Mesenchymal stem cell (in vitro differentiated cells and primary cell): ENCODE measurements around the gene ABCC9.

Source experiments
- DNase-seq: peaks from one replicate; pipeline ENCODE4 v3.0.0-alpha.2; 2013
- H2AFZ ChIP-seq: one replicate; pipeline ENCODE4 v1.6.1; 2013; ENCODE audit warnings: low read depth, mild to moderate bottlenecking, control low read depth, inconsistent platforms, low read length, moderate library complexity
- H2AK5ac ChIP-seq: 2 replicates; pipeline ENCODE4 v1.6.1; 2013; ENCODE audit warnings: low read length, moderate library complexity, mild to moderate bottlenecking, inconsistent platforms; ENCODE audit not compliant: severe bottlenecking
- H2BK120ac ChIP-seq: one replicate; pipeline ENCODE4 v1.6.1; 2013; ENCODE audit warnings: low read depth, mild to moderate bottlenecking, inconsistent platforms, low read length, moderate library complexity
- H2BK12ac ChIP-seq, 2 experiments: one replicate each; pipeline ENCODE4 v1.6.1; 2013; ENCODE audit warnings: inconsistent platforms in 2 of 2, low read length in 2 of 2, mild to moderate bottlenecking in 2 of 2, moderate library complexity in 2 of 2, control low read depth in 1 of 2
- H2BK15ac ChIP-seq: one replicate; pipeline ENCODE4 v1.6.1; 2013; ENCODE audit warnings: mild to moderate bottlenecking, low read depth, inconsistent platforms; ENCODE audit not compliant: poor library complexity, severe bottlenecking
- H2BK5ac ChIP-seq: 2 replicates; pipeline ENCODE4 v1.6.1; 2013; ENCODE audit warnings: low read depth, mild to moderate bottlenecking, low read length, control low read depth, inconsistent platforms; ENCODE audit not compliant: poor library complexity, severe bottlenecking
- H3K14ac ChIP-seq, 2 experiments: one replicate each; pipeline ENCODE4 v1.6.1; 2013; ENCODE audit warnings: inconsistent platforms in 2 of 2, low read length in 2 of 2, control low read depth in 1 of 2, mild to moderate bottlenecking in 1 of 2, moderate library complexity in 1 of 2
- H3K18ac ChIP-seq, 2 experiments: one replicate each; pipeline ENCODE4 v1.6.1; 2013; ENCODE audit warnings: inconsistent platforms in 2 of 2, low read length in 2 of 2, control low read depth in 1 of 2, low read depth in 1 of 2, mild to moderate bottlenecking in 1 of 2
- H3K23ac ChIP-seq, 2 experiments: one replicate each; pipeline ENCODE4 v1.6.1; 2013; ENCODE audit warnings: inconsistent platforms in 2 of 2, low read length in 2 of 2, mild to moderate bottlenecking in 2 of 2, moderate library complexity in 2 of 2, control low read depth in 1 of 2
- H3K27ac ChIP-seq: 2 replicates; pipeline ENCODE4 v1.5.1; 2013; ENCODE audit warnings: mild to moderate bottlenecking, moderate library complexity, low read length, control low read depth, inconsistent platforms; ENCODE audit not compliant: poor library complexity, severe bottlenecking
- H3K27me3 ChIP-seq, 2 experiments: 2 replicates each; pipeline versions ENCODE4 v1.6.1 to v1.7.0; 2013; ENCODE audit warnings: low read length in 2 of 2, mild to moderate bottlenecking in 2 of 2, moderate library complexity in 2 of 2, control low read depth in 1 of 2, inconsistent platforms in 1 of 2; ENCODE audit not compliant: control insufficient read depth in 1 of 2, insufficient read depth in 1 of 2
- H3K36me3 ChIP-seq, 2 experiments: 2 replicates each; pipeline versions ENCODE4 v1.6.1 to v1.7.0; 2013; ENCODE audit warnings: low read length in 2 of 2, control low read depth in 1 of 2, inconsistent platforms in 1 of 2, low read depth in 1 of 2, mild to moderate bottlenecking in 1 of 2; ENCODE audit not compliant: insufficient read depth in 2 of 2, control insufficient read depth in 1 of 2
- H3K4ac ChIP-seq, 2 experiments: one replicate each; pipeline ENCODE4 v1.6.1; 2013; ENCODE audit warnings: inconsistent platforms in 2 of 2, low read length in 2 of 2, mild to moderate bottlenecking in 2 of 2, moderate library complexity in 2 of 2, control low read depth in 1 of 2, low read depth in 1 of 2
- H3K4me1 ChIP-seq: 2 replicates; pipeline ENCODE4 v1.6.1; 2013; ENCODE audit warnings: low read depth, low read length, control low read depth; ENCODE audit not compliant: control insufficient read depth, insufficient read depth
- H3K4me2 ChIP-seq: 2 replicates; pipeline ENCODE4 v1.6.1; 2013; ENCODE audit warnings: low read length, mild to moderate bottlenecking, inconsistent platforms; ENCODE audit not compliant: poor library complexity, severe bottlenecking
- H3K4me3 ChIP-seq, 2 experiments: 2 replicates each; pipeline versions ENCODE4 v1.5.1 to v1.7.0; 2013; ENCODE audit warnings: low read length in 2 of 2, mild to moderate bottlenecking in 2 of 2, control low read depth in 1 of 2, low read depth in 1 of 2; ENCODE audit not compliant: insufficient read depth in 1 of 2
- H3K79me1 ChIP-seq: replicated peaks from 2 replicates; pipeline ENCODE4 v1.6.1; 2013; ENCODE audit warnings: mild to moderate bottlenecking, control low read depth, low read length, inconsistent platforms; ENCODE audit not compliant: poor library complexity, severe bottlenecking
- H3K9ac ChIP-seq: 2 replicates; pipeline ENCODE4 v1.7.0; 2013; ENCODE audit warnings: mild to moderate bottlenecking, low read length, moderate library complexity
- H3K9me3 ChIP-seq: 2 replicates; pipeline ENCODE4 v1.7.0; 2013; ENCODE audit warnings: mild to moderate bottlenecking, low read length; ENCODE audit not compliant: control insufficient read depth
- H4K8ac ChIP-seq: one replicate; pipeline ENCODE4 v1.6.1; 2013; ENCODE audit warnings: inconsistent platforms, mild to moderate bottlenecking, low read length, moderate library complexity
- H4K91ac ChIP-seq: one replicate; pipeline ENCODE4 v1.6.1; 2013; ENCODE audit warnings: mild to moderate bottlenecking, low read length, inconsistent platforms
- WGBS: methylation state at CpG from one replicate; pipeline ENCODE4 v1.1.7; 2013; ENCODE audit warnings: mixed read lengths; 5-methylcytosine and 5-hydroxymethylcytosine counted together

The ABCC9 gene

DNA sequence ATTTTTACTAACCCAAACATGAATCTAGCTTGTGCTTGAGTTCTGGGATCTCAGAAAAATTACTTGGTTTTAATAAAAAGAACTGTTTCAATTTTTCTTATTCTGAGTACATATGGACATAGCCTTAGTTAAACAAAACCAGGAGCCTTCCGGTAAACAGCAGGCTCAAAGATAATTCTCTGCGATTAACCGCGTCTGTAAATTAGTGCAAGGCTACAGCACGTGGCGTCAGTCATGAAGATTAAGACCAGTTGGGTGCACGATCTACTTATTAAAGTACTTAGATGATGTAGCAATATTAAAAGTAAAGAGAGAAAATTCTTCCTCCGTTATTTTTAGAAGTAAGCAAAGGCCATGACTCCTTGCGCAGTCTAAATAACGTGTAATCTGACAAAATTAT lies 167.4 kb downstream of the ABCC9 start:
- no peak overlapping the region for H3K23ac ChIP-seq
- no peaks in the 10 kb centered on the region for H3K27me3 ChIP-seq
- H3K36me3 ChIP-seq: no peaks in the 10 kb centered on the region
- H3K4me1 ChIP-seq: peaks cover 4% of the 10 kb centered on the region
- WGBS: 67% methylated on average over 9 of the region's 10 CpGs
- peak overlapping the region; percentile 69 for H2AK5ac ChIP-seq
- H2BK5ac ChIP-seq: no peak overlapping the region
- H4K8ac ChIP-seq: no peak overlapping the region
- no peak overlapping the region for H4K91ac ChIP-seq
- no peak overlapping the region for H2BK120ac ChIP-seq
- H3K4ac ChIP-seq: no peak overlapping the region
- H3K9ac ChIP-seq: peak overlapping the region; percentile 77
- H3K18ac ChIP-seq: no peak overlapping the region
- H2BK15ac ChIP-seq: no peak overlapping the region
- H2BK12ac ChIP-seq: no peak overlapping the region
- DNase-seq: no peak
- no peaks in the 10 kb centered on the region for H3K79me1 ChIP-seq
- H3K4me2 ChIP-seq: peak overlapping the region; percentile 70
- peak overlapping the region in 1 of 2 experiments; percentile 79 for H3K4me3 ChIP-seq
- H3K9me3 ChIP-seq: no peaks in the 10 kb centered on the region
- no peak overlapping the region for H3K14ac ChIP-seq
- peak overlapping the region; percentile 62 for H3K27ac ChIP-seq
- no peak overlapping the region for H2AFZ ChIP-seq

DNA sequence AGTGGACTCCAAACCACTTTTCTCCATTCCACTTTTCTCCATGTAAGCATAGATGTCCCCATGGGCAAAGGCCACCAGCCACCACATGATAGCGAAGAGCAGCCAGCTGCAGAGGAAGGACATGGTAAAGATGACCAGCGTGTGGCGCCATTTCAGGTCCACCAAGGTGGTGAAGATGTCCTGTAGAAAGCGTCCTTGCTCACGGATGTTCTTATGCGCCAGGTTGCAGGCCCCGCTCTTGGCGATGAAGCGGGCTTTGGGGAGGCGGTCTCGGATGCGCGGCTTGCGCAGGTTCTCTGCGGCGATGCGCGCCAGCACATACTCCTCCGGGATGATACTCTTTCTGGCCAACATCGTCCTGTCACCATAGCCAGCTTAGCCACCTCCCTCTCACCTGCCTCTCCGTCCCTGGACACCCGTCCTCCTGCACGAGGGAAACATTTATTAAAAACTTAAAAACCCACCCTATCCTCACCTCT lies 167.9 kb downstream of the ABCC9 start:
- H2BK5ac ChIP-seq: no peak overlapping the region
- DNase-seq: no peak
- H3K4me3 ChIP-seq: peak overlapping the region; percentile 39 to 79
- no peaks in the 10 kb centered on the region for H3K9me3 ChIP-seq
- peak overlapping the region; percentile 29 for H2AK5ac ChIP-seq
- no peak overlapping the region for H4K91ac ChIP-seq
- peak overlapping the region; percentile 32 for H3K27ac ChIP-seq
- H3K4ac ChIP-seq: no peak overlapping the region
- H4K8ac ChIP-seq: no peak overlapping the region
- peak overlapping the region; percentile 60 for H3K4me2 ChIP-seq
- H3K18ac ChIP-seq: no peak overlapping the region
- no peak overlapping the region for H2BK12ac ChIP-seq
- no peak overlapping the region for H2BK120ac ChIP-seq
- H3K79me1 ChIP-seq: peaks cover 1% of the 10 kb centered on the region
- no peak overlapping the region for H3K14ac ChIP-seq
- no peak overlapping the region for H2AFZ ChIP-seq
- peaks cover 4% of the 10 kb centered on the region for H3K4me1 ChIP-seq
- no peaks in the 10 kb centered on the region for H3K27me3 ChIP-seq
- 23% methylated on average over 20 of the region's 23 CpGs for WGBS
- peak overlapping the region; percentile 77 for H3K9ac ChIP-seq
- H3K36me3 ChIP-seq: no peaks in the 10 kb centered on the region
- no peak overlapping the region for H3K23ac ChIP-seq
- no peak overlapping the region for H2BK15ac ChIP-seq

DNA sequence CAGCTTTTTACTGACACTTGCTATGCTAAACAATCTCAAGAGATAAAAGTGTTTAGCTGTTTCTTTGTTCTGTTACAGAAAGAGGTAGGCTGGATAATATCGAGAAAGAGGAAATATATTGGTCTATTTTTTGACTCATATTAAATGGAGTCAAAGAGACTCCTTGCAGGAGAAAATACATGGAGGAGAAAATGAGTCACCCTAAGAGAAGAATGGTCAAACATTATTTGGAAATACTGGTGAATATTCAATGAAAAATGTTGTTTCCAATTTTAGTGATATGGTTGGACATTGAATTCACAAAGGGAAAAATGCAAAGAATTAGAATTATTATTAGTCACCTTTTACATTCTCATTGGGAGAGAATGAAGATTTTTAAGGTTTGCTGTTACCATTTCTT lies 169.9 kb downstream of the ABCC9 start:
- no peak overlapping the region for H3K18ac ChIP-seq
- no peak overlapping the region for H4K8ac ChIP-seq
- no peak overlapping the region for H3K23ac ChIP-seq
- no peak overlapping the region for H3K4me3 ChIP-seq
- H3K4me2 ChIP-seq: no peak overlapping the region
- H3K14ac ChIP-seq: no peak overlapping the region
- H4K91ac ChIP-seq: no peak overlapping the region
- H3K4me1 ChIP-seq: peaks cover 4% of the 10 kb centered on the region
- H3K9ac ChIP-seq: no peak overlapping the region
- no peak overlapping the region for H3K4ac ChIP-seq
- H2BK120ac ChIP-seq: no peak overlapping the region
- 92% methylated on average over 1 of the region's 1 CpG for WGBS
- no peaks in the 10 kb centered on the region for H3K9me3 ChIP-seq
- H3K27me3 ChIP-seq: no peaks in the 10 kb centered on the region
- H2AK5ac ChIP-seq: no peak overlapping the region
- H3K27ac ChIP-seq: no peak overlapping the region
- peaks cover 5% of the 10 kb centered on the region for H3K79me1 ChIP-seq
- no peak overlapping the region for H2BK12ac ChIP-seq
- H2AFZ ChIP-seq: no peak overlapping the region
- no peak for DNase-seq
- H3K36me3 ChIP-seq: peaks cover 0 to 7% of the 10 kb centered on the region in 2 experiments
- H2BK15ac ChIP-seq: no peak overlapping the region
- H2BK5ac ChIP-seq: no peak overlapping the region

DNA sequence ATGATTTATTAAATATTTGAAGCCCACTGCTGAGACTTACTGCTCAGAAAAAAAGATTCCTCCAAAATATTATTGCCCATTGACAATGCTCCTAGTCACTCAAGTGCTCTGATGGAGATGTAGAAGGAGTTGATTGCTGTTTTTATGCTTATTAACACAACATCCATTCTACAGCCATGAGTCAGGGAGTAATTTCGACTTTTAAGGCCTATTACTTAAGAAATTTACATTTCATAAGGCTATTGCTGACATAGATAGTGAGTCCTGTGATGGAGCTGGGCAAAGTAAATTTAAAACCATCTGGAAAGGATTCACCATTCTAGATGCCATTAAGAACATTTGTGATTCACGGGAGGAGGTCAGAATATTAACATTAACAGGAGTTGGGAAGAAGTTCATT lies 171.9 kb downstream of the ABCC9 start:
- 76% methylated on average over 1 of the region's 2 CpGs for WGBS
- H4K8ac ChIP-seq: no peak overlapping the region
- H2AFZ ChIP-seq: no peak overlapping the region
- no peak overlapping the region for H2BK15ac ChIP-seq
- H2BK12ac ChIP-seq: no peak overlapping the region
- no peak overlapping the region for H2BK120ac ChIP-seq
- H3K27me3 ChIP-seq: no peaks in the 10 kb centered on the region
- no peaks in the 10 kb centered on the region for H3K9me3 ChIP-seq
- no peak for DNase-seq
- no peak overlapping the region for H3K4ac ChIP-seq
- H2AK5ac ChIP-seq: no peak overlapping the region
- peaks cover 5% of the 10 kb centered on the region for H3K79me1 ChIP-seq
- H3K4me3 ChIP-seq: no peak overlapping the region
- H3K4me1 ChIP-seq: peaks cover 4% of the 10 kb centered on the region
- no peak overlapping the region for H3K14ac ChIP-seq
- no peak overlapping the region for H2BK5ac ChIP-seq
- peaks cover 0 to 17% of the 10 kb centered on the region in 2 experiments for H3K36me3 ChIP-seq
- no peak overlapping the region for H3K27ac ChIP-seq
- no peak overlapping the region for H3K23ac ChIP-seq
- H4K91ac ChIP-seq: no peak overlapping the region
- no peak overlapping the region for H3K9ac ChIP-seq
- H3K18ac ChIP-seq: no peak overlapping the region
- no peak overlapping the region for H3K4me2 ChIP-seq
